GM21526 (cell line): ENCODE data around the gene FBXL4.

Source experiments
- ATAC-seq: cut with Tn5 transposase; IDR thresholded peaks from one replicate; pipeline ENCODE4 v1.9.1; 2021; ENCODE audit warnings: moderate library complexity; ENCODE audit not compliant: unreplicated experiment, low FRiP score

The FBXL4 gene

DNA sequence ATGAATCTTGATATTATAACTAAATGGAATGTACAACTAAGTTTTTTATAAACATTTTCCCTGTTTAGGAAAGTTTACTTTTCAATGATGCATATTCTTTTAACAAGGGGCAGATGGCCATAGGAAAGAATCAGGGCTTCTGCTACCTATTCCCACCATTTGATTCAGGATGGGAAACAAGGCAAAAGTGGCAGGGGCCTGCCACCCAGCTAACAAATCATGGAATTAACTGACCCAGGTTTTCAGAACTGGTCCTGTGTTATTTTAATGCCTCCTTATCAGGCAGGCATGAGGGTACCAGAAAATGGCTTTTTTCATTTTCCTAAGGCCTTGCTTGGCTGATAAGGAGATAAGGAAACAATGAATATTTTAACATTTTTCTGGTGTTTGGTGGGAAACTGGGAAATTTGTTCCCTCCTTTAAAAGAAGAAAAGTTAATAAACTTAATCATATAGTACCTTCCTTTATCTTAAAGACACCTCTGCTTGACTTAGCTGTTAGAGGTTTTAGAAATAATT, 106.7 kb downstream of the FBXL4 start:
- ATAC-seq: no peak

DNA sequence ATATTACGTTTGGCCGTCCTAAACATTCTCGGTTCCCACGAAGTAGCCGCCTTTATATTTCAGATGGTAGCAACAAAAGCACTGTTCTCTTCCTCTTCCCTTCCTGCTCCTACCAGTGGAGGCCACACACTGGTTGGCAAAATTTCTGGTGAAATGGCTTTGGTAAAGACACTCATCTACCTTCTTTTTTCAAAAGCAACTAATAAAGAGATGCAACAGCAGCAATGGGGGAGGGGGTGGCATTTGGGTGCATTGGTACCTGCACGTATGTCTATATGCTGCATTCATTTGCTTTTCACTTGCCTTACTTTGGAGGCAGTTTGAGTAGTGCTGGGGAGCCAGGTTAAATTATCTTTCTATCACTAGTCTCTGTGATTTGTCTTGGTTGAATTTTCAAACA, 107.4 kb downstream of the FBXL4 start:
- ATAC-seq: no peak

DNA sequence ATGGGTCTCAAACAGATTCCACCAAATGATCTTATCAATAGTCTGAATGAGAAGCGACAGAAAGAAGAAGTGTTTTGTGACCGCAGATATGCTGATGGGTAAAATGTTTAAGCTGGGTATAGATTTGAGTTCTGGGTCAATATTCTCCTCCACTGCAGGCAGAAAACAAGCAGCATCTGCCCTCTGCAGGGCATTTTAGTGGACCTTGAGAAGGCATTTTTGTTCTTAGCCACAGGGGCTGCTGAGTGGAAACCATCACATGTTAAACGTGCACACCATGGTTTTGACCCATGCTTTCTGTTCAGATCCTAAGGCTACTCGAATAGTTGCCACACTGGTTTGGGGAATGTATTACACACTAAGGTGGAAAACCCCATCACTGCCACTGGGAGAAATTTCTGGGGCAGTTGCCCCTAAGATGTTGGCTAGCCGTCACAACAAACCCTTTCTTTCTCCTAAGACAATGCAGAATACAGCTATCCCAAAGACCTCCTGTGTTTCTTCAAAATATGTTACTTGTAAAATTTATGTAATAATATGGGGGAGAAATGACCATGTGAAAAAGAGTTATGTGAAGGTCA, 107.9 kb downstream of the FBXL4 start:
- ATAC-seq: no peak

DNA sequence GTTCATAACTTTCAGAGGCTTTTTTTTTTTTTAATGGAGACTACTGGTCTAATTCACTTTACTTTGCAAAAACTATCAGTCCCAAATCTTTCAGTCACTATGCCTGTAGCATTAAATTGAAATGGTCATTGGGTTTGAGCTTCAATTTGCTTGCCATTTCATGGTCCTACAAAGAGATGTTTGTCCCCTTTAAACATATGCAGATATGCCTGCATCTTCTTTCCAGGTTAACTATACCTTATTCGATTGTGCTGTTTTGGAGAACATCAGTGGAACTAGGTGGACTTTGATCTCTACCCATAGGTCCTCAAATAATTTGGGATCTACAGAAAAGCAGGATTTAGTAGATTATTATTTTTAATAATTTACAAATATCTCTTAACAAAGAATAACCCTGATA, 108.8 kb downstream of the FBXL4 start:
- ATAC-seq: no peak

DNA sequence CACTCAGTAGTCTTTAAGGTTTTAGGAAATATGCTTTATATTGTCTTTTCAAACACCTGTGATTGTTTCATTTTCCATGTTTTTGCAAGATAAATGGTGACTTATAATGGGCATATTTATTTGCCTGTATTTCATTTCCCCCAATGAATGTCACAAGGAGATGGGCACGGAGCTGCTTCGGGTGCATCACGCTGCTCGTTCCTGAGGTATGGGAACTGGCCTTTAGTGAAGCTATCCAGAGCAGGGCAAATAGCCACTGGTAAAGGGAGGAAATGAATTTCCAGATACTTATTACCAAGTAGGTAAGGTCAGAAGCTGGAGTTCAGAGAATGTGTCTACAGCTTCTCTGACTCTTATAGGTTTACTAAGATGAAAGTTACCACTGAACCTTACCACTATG, 109.7 kb downstream of the FBXL4 start:
- ATAC-seq: no peak

DNA sequence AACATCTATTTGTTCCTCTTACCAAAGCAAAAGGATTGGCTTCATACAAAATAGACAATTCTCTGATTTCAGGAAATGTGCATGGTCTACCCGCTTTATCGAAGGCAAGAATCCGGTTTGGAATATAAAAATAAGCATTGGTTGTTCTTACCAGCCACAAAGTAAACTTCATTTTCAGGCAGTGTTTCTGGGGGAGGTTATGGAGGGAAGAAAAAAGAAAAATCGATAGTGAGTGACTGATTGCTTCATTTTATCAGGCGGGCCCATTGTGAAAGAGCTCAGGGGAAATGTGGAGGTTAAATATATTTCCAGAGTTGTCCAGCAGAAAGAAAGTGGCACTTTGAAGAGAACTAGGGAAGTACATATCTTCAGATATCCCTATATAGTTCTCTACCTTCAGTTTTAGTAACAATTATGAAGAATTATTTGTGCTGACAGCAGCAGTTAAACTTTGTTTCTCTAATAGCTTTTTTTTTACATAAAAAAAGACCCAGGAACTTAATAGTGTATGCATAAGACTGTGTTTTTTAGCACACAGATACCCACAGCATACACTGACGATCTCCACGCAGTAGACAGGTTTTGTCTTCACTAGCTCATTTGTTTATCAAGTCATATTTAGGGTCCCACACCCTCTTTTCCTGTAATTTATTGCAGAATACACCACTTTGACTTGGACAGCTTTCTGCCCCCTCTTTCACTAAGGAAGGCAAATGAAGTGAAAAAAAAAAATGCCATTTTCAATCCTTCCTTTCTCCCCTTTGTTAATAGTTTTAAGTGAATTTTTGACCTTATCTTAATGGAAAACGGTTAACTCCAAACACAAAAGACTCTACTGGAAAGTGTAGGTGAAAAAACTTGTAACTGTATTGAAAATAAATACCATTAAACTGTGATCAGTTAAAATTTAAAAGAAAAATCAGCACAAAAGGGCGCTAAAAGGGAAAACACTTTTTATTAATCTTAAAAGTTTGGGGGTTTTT, 110.5 kb downstream of the FBXL4 start:
- no peak for ATAC-seq

DNA sequence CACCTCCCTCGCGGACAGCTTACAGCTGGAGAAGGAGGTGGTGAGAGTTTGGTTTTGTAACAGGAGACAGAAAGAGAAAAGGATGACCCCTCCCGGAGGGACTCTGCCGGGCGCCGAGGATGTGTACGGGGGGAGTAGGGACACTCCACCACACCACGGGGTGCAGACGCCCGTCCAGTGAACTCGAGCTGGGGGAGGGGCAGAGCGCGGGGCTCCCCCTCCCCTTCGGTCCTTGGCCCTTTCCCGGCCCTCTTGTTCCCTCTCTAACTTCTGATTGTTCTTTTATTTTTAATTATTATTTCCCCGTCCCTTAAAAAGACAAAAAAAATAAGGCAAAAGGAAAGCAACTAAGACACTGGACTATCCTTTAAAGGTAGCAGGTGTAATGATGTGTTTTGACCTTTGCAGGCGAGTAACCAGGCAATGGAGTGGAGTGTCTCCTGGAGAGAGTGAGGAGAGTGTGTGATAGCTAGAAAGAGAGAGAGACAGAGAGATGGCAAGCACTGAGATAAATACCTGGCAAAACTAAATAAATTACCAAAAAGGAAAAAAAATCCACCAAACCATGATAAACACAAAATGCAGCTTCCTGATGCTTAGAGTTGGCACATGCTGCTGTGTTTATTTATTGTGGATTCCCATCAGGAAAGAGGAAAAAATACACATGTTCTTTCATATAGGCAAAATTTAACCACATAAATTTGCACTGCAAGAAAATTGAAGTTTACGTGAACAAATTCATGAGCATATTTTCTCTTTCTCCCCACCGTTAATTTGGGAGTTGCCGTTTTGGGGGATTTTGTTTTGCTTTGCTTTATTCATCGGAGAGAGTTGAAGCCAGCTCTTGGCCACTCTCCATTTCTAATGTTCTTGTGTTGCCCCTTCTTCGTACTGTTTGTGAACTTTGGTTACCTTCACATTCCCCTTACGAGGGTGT, 111.5 kb downstream of the FBXL4 start:
- ATAC-seq: no peak

DNA sequence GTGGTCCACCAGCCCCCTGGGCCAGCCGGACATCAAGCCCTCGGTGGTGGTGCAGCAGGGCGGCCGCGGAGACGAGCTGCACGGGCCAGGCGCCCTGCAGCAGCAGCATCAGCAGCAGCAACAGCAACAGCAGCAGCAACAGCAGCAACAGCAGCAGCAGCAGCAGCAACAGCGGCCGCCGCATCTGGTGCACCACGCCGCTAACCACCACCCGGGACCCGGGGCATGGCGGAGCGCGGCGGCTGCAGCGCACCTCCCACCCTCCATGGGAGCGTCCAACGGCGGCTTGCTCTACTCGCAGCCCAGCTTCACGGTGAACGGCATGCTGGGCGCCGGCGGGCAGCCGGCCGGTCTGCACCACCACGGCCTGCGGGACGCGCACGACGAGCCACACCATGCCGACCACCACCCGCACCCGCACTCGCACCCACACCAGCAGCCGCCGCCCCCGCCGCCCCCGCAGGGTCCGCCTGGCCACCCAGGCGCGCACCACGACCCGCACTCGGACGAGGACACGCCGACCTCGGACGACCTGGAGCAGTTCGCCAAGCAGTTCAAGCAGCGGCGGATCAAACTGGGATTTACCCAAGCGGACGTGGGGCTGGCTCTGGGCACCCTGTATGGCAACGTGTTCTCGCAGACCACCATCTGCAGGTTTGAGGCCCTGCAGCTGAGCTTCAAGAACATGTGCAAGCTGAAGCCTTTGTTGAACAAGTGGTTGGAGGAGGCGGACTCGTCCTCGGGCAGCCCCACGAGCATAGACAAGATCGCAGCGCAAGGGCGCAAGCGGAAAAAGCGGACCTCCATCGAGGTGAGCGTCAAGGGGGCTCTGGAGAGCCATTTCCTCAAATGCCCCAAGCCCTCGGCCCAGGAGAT, 112.4 kb downstream of the FBXL4 start:
- no peak for ATAC-seq

DNA sequence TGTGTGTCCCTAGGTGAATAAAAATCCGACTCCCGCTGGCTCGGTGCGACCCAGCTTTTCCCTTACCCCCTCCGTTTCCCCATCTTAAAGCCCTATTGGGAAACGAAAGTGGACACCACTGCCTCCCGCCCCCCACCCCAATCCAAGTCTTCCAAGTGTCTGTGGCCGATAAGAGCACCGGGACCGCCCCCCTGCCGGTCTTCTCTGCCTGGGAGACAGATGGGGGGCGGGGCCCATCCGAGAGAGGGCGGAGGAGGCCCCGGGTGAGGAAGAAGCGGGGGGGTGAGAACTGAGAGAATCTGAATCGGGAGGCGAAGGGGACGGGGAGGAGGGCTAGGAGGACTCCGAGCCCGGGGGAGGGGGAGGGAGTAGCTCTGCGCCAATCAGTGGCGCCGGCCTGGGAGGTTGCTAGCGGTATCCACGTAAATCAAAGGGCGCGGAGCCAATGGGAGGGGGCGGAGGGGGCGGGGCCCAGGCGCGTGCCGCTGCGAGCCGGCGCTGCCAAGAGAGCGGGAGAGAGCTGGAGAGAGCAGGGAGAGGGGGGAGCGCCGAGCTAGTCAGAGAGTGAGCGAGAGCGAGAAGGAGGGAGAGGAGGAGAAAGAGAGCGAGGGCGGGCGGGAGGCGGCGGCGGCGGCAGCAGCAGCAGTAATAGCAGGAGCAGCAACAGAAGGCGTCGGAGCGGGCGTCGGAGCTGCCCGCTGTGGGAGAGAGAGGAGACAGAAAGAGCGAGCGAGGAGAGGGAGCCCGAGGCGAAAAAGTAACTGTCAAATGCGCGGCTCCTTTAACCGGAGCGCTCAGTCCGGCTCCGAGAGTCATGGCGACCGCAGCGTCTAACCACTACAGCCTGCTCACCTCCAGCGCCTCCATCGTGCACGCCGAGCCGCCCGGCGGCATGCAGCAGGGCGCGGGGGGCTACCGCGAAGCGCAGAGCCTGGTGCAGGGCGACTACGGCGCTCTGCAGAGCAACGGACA, 113.4 kb downstream of the FBXL4 start, which contains the start of gene POU3F2:
Gene POU3F2 (plus strand): TSS at position 515 of the 972 bp plus-strand sequence. CDS start 300 bp downstream, at position 815.
- peak; percentile 68 for ATAC-seq

DNA sequence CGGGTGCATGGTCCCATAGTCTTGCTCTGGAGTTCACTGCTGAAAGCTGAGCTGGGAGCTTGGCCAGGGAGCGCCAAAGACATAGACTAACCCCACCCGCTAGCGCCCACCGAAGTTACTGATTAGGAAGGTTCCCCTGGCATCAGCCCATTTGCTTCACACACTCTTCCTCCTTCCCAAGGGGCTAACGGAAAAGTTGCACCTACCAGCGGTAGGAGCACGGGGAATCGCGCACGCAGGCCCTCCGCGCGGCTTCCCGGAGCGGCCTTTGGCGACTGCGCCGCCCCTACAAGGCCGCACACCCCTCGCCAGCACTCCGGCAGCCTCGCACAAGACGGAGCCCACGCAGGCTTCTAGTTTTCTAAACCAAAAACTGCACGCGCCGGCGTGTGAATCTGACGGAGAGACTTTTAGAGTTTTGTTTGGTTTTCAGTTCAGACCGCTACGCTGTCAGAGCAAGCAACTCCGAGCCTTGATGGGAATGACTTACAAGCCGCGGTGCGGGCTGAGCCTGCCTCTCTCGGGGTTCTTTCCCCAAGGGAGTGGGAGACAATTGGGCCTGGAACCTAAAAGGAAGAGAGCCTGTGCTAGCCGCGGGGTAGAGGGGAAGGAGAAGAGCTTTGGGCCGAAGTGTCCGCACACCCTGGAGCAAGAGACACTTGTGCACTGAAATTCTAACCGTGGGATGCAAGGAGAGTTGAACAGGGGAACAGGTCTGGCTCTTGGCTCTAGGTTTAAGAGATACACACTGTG, 114.3 kb downstream of the FBXL4 start:
- ATAC-seq: no peak

DNA sequence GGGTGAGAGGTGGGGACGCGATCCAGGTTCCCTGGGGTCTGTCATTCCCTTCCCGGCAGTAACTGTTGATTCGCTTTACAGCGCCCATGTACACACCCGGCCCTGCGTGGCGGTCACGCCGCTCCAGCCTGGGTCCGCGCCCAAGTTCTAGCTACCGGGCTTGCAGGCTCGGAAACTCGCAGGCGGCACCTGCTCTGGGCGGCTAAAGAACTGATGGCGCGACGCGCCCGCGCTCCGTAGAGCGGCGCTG, 114.8 kb downstream of the FBXL4 start:
- ATAC-seq: no peak

DNA sequence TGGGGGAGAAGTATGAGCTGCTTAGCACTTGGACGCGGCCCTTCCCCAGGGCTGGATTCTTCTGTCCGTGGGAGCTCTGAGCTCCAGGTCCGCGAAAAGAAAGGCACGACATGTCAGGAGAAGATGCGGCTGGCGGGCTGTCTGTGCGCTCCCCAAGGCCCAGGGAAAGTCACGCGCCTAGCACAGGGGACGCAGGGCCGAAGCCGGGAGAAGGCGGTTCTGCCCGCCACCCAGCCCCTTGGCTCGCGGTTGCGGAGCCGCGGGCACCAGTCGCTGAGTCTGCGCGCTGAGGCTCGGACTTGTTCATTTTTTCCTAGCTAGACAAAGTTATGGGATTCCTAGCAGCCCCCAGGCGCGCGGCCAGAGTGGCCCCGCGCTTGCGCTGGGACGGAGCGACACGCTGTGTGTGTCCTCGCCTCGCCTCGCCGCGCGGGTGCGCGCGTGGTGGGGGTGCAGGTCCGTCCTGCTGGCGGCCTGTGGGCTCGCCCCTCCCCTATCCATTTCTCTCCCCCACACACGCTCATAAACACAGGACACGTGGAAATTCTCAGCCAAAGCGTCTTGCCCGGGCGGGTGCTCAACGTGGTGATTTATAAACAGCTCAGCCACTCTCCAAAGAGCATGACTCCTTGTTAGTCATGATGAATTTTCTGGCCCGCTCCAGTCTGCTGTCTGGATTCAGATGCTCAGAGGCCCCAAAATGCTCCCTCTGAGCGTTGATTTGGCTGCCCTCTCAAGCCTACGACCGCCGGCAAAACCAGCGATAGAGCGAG, 115.3 kb downstream of the FBXL4 start:
- no peak for ATAC-seq

DNA sequence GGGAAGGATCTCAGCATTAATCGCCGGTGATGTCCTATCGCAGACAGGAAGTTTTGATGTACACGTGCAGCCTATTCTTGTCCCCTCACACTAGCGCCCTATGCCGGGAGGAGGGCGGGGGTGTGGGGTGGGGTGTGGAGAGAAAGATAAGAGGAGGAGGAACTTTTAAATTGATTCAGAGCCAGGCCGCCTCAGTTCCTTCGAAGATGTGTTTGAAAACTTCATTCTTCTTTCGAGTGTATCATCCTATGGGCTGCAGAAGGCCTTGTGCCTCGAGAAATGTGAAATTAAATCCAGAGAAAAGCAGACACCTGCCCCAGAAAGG, 115.8 kb downstream of the FBXL4 start:
- ATAC-seq: no peak

DNA sequence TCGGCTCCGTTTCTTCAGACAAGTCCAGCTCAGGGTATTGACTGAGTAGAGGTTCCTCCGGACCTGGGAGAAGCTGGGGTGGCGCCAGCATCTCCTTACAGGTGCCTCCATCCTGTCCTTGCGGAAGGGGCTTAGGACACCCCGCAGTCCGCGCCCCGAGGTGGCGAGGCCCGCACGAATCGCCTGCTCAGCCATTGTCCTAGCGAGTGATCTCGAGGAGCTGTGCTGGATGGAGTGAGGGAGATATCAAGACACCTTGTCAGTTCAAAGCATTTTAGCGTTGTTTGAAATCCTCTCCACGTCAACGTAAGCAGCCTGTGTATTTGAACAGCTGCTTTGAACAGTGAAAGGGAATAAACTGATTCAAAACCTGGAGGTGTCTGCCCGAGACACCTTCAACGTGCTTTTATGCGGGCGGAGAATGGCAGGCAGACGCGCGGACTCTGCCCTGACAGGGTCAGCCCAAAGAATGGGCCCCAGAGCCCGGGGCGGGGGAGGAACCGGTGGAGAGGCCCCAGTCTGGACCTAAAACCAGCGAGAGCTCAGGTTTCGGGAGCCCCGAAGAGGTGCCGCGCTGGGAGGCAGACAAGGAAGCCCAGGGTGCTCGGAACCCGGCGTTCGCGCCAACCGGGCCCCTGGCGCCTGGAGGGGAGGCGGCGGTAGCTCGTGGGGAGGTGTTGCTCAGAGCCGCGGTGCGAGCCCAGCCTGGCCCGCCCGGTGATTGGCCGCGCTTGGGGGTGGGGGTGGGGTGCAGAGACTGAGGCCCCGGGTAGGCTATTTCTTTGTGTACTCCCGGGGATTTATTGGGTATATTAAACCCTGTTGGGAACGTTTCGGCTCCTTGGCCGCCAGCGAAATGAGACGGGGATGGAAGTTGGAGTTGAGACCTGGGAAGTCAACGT, 116.4 kb downstream of the FBXL4 start:
- ATAC-seq: no peak

DNA sequence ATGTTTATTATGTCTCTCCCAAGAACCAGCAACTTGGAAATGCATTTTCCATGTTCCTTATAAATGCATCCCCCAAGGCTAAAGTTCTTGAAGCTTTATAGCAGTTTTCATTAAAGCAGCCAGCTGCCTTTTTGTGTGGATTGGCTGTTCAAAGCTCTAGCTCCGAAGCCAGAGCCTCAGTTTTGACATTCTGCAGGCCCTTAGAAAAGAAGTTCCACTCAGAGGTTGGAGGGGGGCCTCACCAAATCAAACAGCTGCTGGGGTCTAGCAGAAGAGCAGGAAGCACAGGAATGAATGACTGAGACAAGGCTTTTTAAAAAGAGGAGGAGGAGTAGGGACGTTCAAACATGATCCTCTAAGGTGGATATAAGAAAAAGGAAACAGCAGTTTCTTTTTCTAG, 117.6 kb downstream of the FBXL4 start:
- no peak for ATAC-seq

DNA sequence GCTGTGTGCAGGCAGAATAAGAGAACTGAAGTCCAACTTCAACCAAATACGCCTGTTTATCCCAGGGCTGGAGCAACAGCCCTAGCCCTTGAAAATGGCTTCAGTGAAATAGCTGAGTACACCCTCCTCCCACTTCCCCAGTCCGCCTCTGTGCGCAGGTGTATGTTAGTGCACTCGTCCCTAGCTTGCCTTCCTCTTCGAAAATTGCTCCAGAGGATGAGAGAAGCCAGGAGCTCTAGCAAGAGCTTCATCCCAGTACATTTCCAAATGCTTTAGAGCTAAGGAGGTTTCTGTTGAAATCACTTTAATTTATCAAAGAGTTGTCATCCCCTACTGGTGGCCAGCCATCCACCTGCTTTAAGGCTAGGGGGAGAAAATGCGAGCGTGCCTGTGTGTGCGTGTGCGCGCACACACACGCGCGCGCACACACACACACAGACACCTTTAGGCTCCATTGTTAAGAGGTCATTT, 118.8 kb downstream of the FBXL4 start:
- no peak for ATAC-seq
